Upper lobe of right lung (tissue), 1 donor: ENCODE measurements around the gene ALDH1B1. TPM values are rescaled to one million over a fixed set of nuclear protein-coding genes. Genes with fewer than 3 reads are reported as not detected.
"Not testable (repeated sequence)": the region's sequence is repeated elsewhere in the genome, so short reads cannot be mapped to it uniquely, and the experiment has no call there.

ENCODE experiments used
- ATAC-seq: fragments of 200-7000 bp; cut with Tn5 transposase; one replicate; pipeline ENCODE4 v1.9.1; 2020; ENCODE audit warnings: mild to moderate bottlenecking, moderate library complexity
- DNase-seq: peaks from one replicate; pipeline ENCODE4 v3.0.0-alpha.2; 2020
- H3K27ac ChIP-seq: fragments of 200-600 bp; one replicate; pipeline ENCODE4 v1.8.0; 2022
- H3K27me3 ChIP-seq: fragments of 200-600 bp; one replicate; pipeline ENCODE4 v1.8.0; 2022; ENCODE audit warnings: mild to moderate bottlenecking
- H3K36me3 ChIP-seq: fragments of 200-600 bp; one replicate; pipeline ENCODE4 v1.8.0; 2022
- H3K4me1 ChIP-seq: fragments of 200-600 bp; one replicate; pipeline ENCODE4 v1.8.0; 2022
- H3K4me3 ChIP-seq: fragments of 200-600 bp; one replicate; pipeline ENCODE4 v1.8.0; 2022; ENCODE audit warnings: mild to moderate bottlenecking
- H3K9me3 ChIP-seq: fragments of 200-600 bp; one replicate; pipeline ENCODE4 v1.8.0; 2022
- CTCF ChIP-seq: fragments of 200-600 bp; IDR thresholded peaks from one replicate; pipeline ENCODE4 v1.8.0; 2022; ENCODE audit warnings: antibody characterized with exemption
- intact Hi-C: fragments of 100-400 bp; cut with DNase I; formaldehyde crosslinking; loops from one replicate; pipeline ENCODE4 v1.11.0; 2022
- total RNA-seq: library from RNA; stranded (reverse); fragmentation: NEBNext Ultra II Directional; extraction: Animal tissue kit (Norgen Biotek cat#: 25700); gene quantifications from one replicate; pipeline ENCODE4 v1.2.1, GENCODE V29; 2021
- donor health status: DM: no; HTN: yes; CAD: no; lungs with severe emphysema.

ALDH1B1 gene
- total RNA-seq, 1 donor from 2014 or later, result 13.7 TPM

DNA sequence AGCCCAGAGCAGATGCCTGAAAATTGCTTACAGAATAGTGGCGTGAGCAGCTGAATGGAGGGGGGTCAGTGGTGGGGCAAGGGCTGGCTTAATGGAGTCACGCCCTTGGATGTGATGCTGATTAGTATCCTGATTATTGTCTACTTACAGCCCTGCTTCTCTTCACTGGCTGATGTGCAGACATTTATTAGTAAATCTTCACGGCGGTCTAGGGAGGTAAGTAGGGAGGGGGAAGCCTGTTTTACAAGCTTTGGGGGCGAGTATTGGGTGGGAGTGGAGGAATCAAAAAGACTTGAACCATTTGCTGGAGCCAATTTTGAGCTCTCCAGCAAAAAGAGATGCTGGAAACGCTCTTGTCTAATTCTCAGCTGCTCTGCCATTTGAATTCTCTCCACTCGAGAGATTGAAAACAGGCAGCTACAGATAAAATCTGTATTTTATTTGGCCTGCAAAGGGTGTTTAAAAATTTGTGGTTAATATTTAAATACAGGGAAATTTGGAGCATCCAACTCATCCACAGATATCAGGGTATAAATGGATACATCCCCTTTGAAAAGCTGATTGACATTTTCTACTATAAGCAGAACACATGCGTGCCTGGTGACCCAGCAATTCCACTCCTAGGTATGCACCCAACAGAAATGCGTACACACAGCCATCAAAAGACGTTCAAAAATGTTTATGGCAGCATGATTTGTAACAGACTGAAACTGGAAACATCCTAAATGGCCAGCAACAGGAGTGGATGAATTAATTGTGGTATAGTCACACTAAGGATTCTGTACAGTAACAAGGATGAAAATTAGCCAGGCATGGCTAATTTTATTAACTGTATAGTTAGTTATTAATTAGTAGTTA lies 19.5 kb upstream of the ALDH1B1 start:
- Histone ChIP-seq H3K36me3 (no peaks in the 10 kb centered on the region), H3K9me3 (no peaks in the 10 kb centered on the region), H3K4me3 (no peak overlapping the region), H3K27me3 (no peaks in the 10 kb centered on the region), H3K4me1 (no peaks in the 10 kb centered on the region), H3K27ac (no peak overlapping the region)
- no peak for TF ChIP-seq CTCF
- intact Hi-C loops, result no loop called here
- ATAC-seq (no peak), DNase-seq (no peak)

GRCh38 chr9:38373679-38374078 lies 18.8 kb upstream of the ALDH1B1 start:
- intact Hi-C loops, result no loop called here
- no peak overlapping the region for H3K27ac ChIP-seq

GRCh38 chr9:38374847-38375571 lies 17.5 kb upstream of the ALDH1B1 start:
- ATAC-seq, result no peak
- H3K27ac ChIP-seq, result no peak overlapping the region
- no peaks in the 10 kb centered on the region for H3K27me3 ChIP-seq
- TF ChIP-seq CTCF, result no peak
- intact Hi-C loops, result no loop called here
- no peaks in the 10 kb centered on the region for H3K4me1 ChIP-seq
- no peaks in the 10 kb centered on the region for H3K36me3 ChIP-seq
- H3K4me3 ChIP-seq, result no peak overlapping the region
- H3K9me3 ChIP-seq, result no peaks in the 10 kb centered on the region
- no peak for DNase-seq

More at GRCh38 chr9:38373679-38374078, 18.8 kb upstream of the ALDH1B1 start:
- Histone ChIP-seq H3K4me1 (no peaks in the 10 kb centered on the region), H3K27me3 (no peaks in the 10 kb centered on the region), H3K4me3 (no peak overlapping the region), H3K9me3 (no peaks in the 10 kb centered on the region), H3K36me3 (no peaks in the 10 kb centered on the region)
- TF ChIP-seq CTCF, result no peak
- no peak for ATAC-seq
- DNase-seq, result no peak

- H3K27me3 ChIP-seq, result no peaks in the 10 kb centered on the region
- H3K36me3 ChIP-seq, result no peaks in the 10 kb centered on the region
- H3K27ac ChIP-seq, result no peak overlapping the region
- no peak for TF ChIP-seq CTCF
- ATAC-seq (no peak), DNase-seq (no peak)
- H3K9me3 ChIP-seq, result no peaks in the 10 kb centered on the region
- no peak overlapping the region for H3K4me3 ChIP-seq
- H3K4me1 ChIP-seq, result no peaks in the 10 kb centered on the region
- intact Hi-C loops, result no loop called here
These were observed 16.9 kb upstream of the ALDH1B1 start for GRCh38 chr9:38375572-38375963.

DNA sequence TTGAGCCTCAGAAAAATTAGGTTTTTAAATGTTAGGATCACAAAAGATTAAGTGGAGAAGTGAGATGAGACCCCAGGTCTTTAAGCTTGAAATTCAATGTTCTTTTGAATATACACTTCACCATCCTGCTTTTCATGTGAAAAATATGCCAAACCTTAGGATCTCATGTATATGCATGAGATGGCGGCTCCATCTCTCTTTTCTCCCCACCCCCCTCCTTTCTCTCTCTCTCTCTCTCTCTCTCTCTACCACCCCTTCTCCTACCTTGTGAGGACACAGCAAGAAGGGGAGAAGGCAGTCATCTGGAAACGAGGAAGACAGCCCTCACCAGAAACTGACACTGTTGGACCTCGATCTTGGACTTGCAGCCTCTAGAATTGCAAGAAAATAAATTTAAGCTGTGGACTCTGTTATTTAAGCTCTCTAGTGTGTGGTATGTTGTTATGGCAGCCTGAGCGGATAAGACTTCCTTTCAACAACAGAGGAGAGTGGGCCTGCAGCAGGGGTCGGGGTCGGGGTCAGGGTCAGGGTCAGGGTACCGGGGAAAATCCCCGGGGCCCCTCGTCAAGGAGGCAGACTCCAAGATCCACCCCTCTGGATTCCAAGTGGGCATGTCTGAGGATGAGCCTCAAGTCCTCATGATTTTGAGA lies 16.4 kb upstream of the ALDH1B1 start:
- no peaks in the 10 kb centered on the region for H3K36me3 ChIP-seq

DNA sequence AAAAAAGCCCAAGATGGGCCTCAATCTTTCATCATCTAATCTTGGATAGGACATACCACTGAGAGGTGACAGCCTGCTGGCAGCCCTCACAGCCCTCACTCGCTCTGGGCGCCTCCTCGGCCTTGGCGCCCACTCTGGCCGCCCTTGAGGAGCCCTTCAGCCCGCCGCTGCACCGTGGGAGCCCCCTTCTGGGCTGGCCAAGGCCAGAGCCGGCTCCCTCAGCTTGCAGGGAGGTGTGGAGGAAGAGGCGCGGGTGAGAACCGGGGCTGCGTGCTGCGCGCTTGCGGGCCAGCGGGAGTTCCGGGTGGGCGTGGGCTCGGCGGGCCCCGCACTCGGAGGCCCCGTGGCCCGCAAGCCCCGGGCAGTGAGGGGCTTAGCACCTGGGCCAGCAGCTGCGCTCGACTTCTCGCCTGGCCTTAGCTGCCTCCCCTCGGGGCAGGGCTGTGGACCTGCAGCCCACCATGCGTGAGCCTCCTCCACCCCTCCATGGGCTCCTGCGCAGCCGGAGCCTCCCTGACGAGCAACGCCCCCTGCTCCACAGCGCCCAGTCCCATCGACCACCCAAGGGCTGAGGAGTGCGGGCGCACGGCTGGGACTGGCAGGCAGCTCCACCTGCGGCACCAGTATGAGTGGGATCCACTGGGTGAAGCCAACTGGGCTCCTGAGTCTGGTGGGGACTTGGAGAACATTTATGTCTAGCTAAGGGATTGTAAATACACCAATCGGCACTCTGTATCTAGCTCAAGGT lies 15.0 kb upstream of the ALDH1B1 start:
- DNase-seq, H3K27me3 ChIP-seq, H3K27ac ChIP-seq, H3K4me1 ChIP-seq, H3K9me3 ChIP-seq, H3K4me3 ChIP-seq, H3K36me3 ChIP-seq, intact Hi-C loops, ATAC-seq: not testable (repeated sequence)

More for the DNA sequence above, 16.4 kb upstream of the ALDH1B1 start:
- H3K9me3 ChIP-seq, result no peaks in the 10 kb centered on the region
- no peak for TF ChIP-seq CTCF
- H3K4me1 ChIP-seq, result no peaks in the 10 kb centered on the region
- DNase-seq (no peak), ATAC-seq (no peak)
- no peaks in the 10 kb centered on the region for H3K27me3 ChIP-seq
- no peak overlapping the region for H3K4me3 ChIP-seq
- intact Hi-C loops, result no loop called here
- no peak overlapping the region for H3K27ac ChIP-seq
